Transverse colon (tissue), 4 donors: Measurements from ENCODE around the gene PGM5. TPM values are rescaled to one million over a fixed set of nuclear protein-coding genes. Genes with fewer than 3 reads are reported as not detected.
A peak's percentile ranks its signal among the peaks of the same experiment; 100 is the strongest.

ENCODE experiments used
- DNase-seq: peaks from one replicate; pipeline ENCODE4 v3.0.0-alpha.2; 2019
- H3K27ac ChIP-seq, 4 donors: fragments of 200-600 bp; sonication (generic); 2 replicates each; pipeline ENCODE4 v1.5.1; 2016 to 2018; ENCODE audit warnings: inconsistent platforms in 4 of 4
- H3K27me3 ChIP-seq: fragments of 200-600 bp; sonication (generic); 2 replicates; pipeline ENCODE4 v1.5.1; 2017; ENCODE audit warnings: inconsistent platforms
- H3K36me3 ChIP-seq, 4 donors: fragments of 200-600 bp; sonication (generic); 2 replicates each; pipeline ENCODE4 v1.5.1; 2017 to 2019; ENCODE audit warnings: inconsistent platforms in 4 of 4
- H3K4me1 ChIP-seq, 4 donors: fragments of 200-600 bp; sonication (generic); 2 replicates each; pipeline ENCODE4 v1.5.1; 2017 to 2020; ENCODE audit warnings: inconsistent platforms in 4 of 4
- H3K4me3 ChIP-seq, 4 donors: fragments of 200-600 bp; sonication (generic); 1 replicate in 1 of 4; 2 replicates in 3 of 4; pipeline versions ENCODE4 v1.5.1 to v1.6.1; 2017 to 2019; ENCODE audit warnings: inconsistent platforms in 4 of 4
- H3K9me3 ChIP-seq, 2 donors: fragments of 200-600 bp; sonication (generic); 2 replicates each; pipeline ENCODE4 v1.5.1; 2017 to 2019; ENCODE audit warnings: inconsistent platforms in 2 of 2
- EP300 ChIP-seq: sonication (generic); formaldehyde crosslinking; IDR thresholded peaks from one replicate; pipeline ENCODE4 v1.6.1; 2017; ENCODE audit warnings: antibody characterized with exemption, low read depth
- POLR2A ChIP-seq: fragments of 450-650 bp; IDR thresholded peaks from one replicate; pipeline ENCODE4 v1.6.1; 2016; ENCODE audit warnings: antibody characterized with exemption, mild to moderate bottlenecking, moderate library complexity
- POLR2AphosphoS5 ChIP-seq, 3 donors: sonication (generic); formaldehyde crosslinking; IDR thresholded peaks; one replicate each; pipeline ENCODE4 v1.6.1; 2016; ENCODE audit warnings: antibody characterized with exemption in 3 of 3
- WGBS, 2 donors: methylation state at CpG; one replicate each; pipeline ENCODE4 v1.1.5; 2018; ENCODE audit warnings: low coverage in 1 of 2; 5-methylcytosine and 5-hydroxymethylcytosine counted together
- in situ Hi-C, 4 donors: fragments of 200-750 bp; cut with MboI; loops; one replicate each; pipeline versions ENCODE4 v1.15.0 to v1.15.1; 2017; ENCODE audit warnings: low sequenced_read_pairs in 3 of 4, low pct_ligation_motif_present in 1 of 4, low pct_unique_long_range_greater_than_20kb in 1 of 4
- intact Hi-C: fragments of 100-400 bp; cut with DNase I; formaldehyde crosslinking; loops from one replicate; pipeline ENCODE4 v1.15.1; 2023; ENCODE audit warnings: low total_unique reads
- total RNA-seq, 4 donors: library from RNA; depleted of rRNA; stranded (reverse); fragments of >200 nt; gene quantifications; one replicate each; pipeline ENCODE4 v1.1.0, GENCODE V29; 2016
- TF ChIP-seq, protein P1 (sequence below), 5 experiments: fragments of 200-600 bp in 3 of 5; fragments of 450-650 bp in 2 of 5; sonication (generic) in 3 of 5; IDR thresholded peaks; 1 replicate in 2 of 5; 2 replicates in 3 of 5; pipeline ENCODE4 v1.5.1; 2016 to 2017; ENCODE audit warnings: antibody characterized with exemption in 5 of 5, inconsistent platforms in 3 of 5, mild to moderate bottlenecking in 2 of 5, moderate library complexity in 1 of 5

PGM5 gene
- total RNA-seq, 4 donors from 2014 or later, result 78.2 to 94.9 (median 89.4) TPM

DNA sequence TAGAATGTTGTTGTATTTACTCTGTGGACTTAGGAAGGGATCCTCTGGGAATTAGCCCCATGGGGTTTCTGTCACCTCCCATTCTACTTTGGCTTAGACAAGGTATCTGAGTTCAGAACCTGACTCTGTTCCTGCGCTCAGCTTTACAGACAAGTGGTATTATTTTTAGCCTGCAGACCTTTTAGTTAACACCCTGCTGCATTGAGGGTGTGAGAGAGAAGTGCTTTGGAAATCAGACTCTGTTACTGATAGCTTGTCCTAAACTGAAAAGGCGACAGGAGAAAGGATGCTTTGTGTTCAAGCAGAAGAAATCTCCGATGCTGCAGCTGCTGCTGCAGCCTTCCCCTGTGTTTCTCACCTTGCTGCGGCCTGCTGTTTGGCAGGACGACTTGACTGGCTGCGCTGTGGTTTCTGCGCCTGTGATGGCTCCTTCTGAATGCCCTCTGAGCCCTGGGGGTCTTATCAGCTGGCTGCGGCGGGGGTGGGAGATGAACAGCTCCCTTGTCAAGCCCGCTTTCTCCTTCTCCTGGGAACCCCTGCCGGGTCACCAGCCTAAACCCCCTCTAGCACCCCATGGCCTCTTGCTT, 61.9 kb downstream of the PGM5 start:
- Histone ChIP-seq H3K36me3 (no peaks in the 10 kb centered on the region), H3K9me3 (no peaks in the 10 kb centered on the region), H3K4me1 (no peaks in the 10 kb centered on the region), H3K27ac (peak overlapping the region in 2 of 4 donors; percentile 40 to 55), H3K27me3 (no peaks in the 10 kb centered on the region), H3K4me3 (no peak overlapping the region)
- WGBS, 2 donors, result 85 to 100% methylated on average over 1 to 11 of the region's 11 CpGs
- no peak for DNase-seq
- in situ Hi-C loops, result no loop called here
- TF ChIP-seq POLR2A (no peak), EP300 (no peak), POLR2AphosphoS5 (IDR thresholded peaks at IDR 0.05) (no peak)
- TF ChIP-seq, protein P1, sequence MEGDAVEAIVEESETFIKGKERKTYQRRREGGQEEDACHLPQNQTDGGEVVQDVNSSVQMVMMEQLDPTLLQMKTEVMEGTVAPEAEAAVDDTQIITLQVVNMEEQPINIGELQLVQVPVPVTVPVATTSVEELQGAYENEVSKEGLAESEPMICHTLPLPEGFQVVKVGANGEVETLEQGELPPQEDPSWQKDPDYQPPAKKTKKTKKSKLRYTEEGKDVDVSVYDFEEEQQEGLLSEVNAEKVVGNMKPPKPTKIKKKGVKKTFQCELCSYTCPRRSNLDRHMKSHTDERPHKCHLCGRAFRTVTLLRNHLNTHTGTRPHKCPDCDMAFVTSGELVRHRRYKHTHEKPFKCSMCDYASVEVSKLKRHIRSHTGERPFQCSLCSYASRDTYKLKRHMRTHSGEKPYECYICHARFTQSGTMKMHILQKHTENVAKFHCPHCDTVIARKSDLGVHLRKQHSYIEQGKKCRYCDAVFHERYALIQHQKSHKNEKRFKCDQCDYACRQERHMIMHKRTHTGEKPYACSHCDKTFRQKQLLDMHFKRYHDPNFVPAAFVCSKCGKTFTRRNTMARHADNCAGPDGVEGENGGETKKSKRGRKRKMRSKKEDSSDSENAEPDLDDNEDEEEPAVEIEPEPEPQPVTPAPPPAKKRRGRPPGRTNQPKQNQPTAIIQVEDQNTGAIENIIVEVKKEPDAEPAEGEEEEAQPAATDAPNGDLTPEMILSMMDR (IDR thresholded peaks at IDR 0.05), result no peak
- intact Hi-C loops, result no loop called here

DNA sequence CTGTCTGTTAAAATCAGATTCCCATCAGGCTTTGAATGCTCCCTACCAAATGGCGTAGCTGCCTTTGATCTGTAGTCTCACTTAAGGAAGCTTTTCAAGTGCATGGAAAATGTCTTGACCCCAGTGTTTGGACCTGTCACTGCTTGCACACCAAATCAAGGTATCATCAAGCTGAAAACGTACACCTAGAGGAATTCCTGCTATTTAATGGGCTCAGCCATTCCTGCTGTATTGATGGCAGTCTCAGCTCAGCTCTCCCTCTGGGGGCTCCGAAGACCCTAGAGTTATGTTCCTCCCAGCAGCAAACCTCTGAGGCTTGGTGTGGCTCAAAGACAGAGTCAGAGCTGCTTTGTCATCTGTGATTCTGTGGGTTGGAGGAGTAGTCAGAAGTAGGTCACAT, 63.5 kb downstream of the PGM5 start:
- intact Hi-C loops, result no loop called here
- 78 to 83% methylated on average over 3 of the region's 3 CpGs for WGBS, 2 donors
- Histone ChIP-seq H3K36me3 (no peaks in the 10 kb centered on the region), H3K27me3 (no peaks in the 10 kb centered on the region), H3K4me1 (no peaks in the 10 kb centered on the region), H3K9me3 (no peaks in the 10 kb centered on the region), H3K27ac (peak overlapping the region in 2 of 4 donors; percentile 40 to 43), H3K4me3 (no peak overlapping the region)
- in situ Hi-C loops, result no loop called here
- TF ChIP-seq POLR2AphosphoS5 (IDR thresholded peaks at IDR 0.05) (no peak), EP300 (no peak), POLR2A (no peak)
- TF ChIP-seq, protein P1 (IDR thresholded peaks at IDR 0.05), result no peak
- no peak for DNase-seq

DNA sequence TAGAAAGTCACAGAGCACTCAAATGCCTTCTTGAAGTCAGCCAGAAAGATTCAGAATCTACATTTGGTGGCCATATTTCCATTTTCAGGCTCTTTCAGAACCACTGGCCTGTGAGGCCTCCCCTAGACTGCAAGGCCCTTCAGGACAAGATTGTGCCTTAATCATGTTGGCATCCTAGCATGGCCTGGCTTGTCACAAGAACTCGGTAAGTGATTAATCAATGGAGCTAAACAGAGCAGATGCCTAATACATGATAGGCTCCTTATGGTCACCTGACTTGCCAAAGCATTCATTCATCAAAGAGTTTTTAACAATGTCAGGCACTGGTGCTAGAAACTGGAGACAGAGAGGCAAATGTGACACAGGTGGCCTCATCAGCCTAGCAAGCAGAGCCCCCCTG, 70.3 kb downstream of the PGM5 start:
- DNase-seq, result no peak
- in situ Hi-C loops (no loop called here), intact Hi-C loops (no loop called here)
- H3K36me3 ChIP-seq, result no peaks in the 10 kb centered on the region
- H3K9me3 ChIP-seq, result no peaks in the 10 kb centered on the region
- WGBS, 2 donors, result 57 to 68% methylated on average over 1 of the region's 1 CpG
- H3K4me1 ChIP-seq, result peaks cover 9 to 15% (median 13%) of the 10 kb centered on the region in 4 donors
- H3K27me3 ChIP-seq, result no peaks in the 10 kb centered on the region
- peak overlapping the region in 3 of 4 donors; percentile 68 to 75 (median 72) for H3K27ac ChIP-seq
- no peak overlapping the region for H3K4me3 ChIP-seq
- TF ChIP-seq, protein P1 (IDR thresholded peaks at IDR 0.05), result no peak
- no peak for TF ChIP-seq POLR2A
- no peak for TF ChIP-seq POLR2AphosphoS5 (IDR thresholded peaks at IDR 0.05)
- no peak for TF ChIP-seq EP300

DNA sequence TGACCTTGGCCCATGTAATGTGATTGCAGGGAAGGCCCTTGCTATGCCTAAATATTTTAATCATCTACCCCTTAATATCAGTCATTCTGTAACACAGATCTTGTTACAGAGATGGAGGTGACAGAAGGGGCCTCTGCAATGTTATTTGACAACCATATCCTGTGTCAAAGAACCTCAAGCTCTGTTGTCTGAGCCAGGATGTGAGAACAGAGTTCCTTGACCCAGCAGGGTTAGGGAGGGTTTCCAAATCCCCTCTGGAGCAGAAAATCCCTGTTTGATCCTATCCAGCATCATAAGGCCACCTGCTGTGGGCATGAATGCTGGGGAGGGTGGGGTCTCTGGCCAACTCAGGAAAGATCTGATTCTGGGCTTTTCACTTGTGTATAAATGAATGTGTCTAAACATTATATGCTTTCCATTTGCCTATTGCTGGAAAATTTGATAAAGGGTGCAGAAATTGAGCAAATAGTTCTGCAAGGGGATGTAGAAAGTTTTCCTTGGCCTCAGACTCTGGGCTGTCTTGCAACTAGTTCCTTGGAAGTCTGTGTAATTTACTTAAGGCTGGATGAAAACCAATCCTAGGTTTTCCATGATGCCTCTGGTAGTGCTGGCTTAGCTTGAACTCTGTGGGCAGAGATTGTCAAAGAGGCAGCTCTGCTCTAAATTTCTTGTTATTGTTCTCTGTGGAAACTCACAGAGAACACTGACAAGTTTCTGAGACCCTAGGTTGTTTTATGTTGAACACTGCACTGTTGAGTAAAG, 71.0 kb downstream of the PGM5 start:
- Histone ChIP-seq H3K27me3 (no peaks in the 10 kb centered on the region), H3K4me3 (no peak overlapping the region), H3K27ac (peak overlapping the region in 3 of 4 donors; percentile 68 to 75 (median 72)), H3K36me3 (no peaks in the 10 kb centered on the region), H3K9me3 (no peaks in the 10 kb centered on the region), H3K4me1 (peaks cover 9 to 15% (median 13%) of the 10 kb centered on the region in 4 donors)
- peak in 1 of 3 donors; percentile 6 for TF ChIP-seq POLR2AphosphoS5 (IDR thresholded peaks at IDR 0.05)
- no peak for TF ChIP-seq EP300
- intact Hi-C loops, result no loop called here
- in situ Hi-C loops, result no loop called here
- DNase-seq, result no peak
